DMS53 treated with DMSO at 0.1 percent for 48 hours (cell line): Measurements from ENCODE around the gene MAST4.
"Not testable (repeated sequence)": the region's sequence is repeated elsewhere in the genome, so short reads cannot be mapped to it uniquely, and the experiment has no call there.

Experiments used
- DNase-seq: peaks from one replicate; lab custom pipeline; 2025; ENCODE audit not compliant: unreplicated experiment; lab: John Stamatoyannopoulos, UW

The MAST4 gene

DNA sequence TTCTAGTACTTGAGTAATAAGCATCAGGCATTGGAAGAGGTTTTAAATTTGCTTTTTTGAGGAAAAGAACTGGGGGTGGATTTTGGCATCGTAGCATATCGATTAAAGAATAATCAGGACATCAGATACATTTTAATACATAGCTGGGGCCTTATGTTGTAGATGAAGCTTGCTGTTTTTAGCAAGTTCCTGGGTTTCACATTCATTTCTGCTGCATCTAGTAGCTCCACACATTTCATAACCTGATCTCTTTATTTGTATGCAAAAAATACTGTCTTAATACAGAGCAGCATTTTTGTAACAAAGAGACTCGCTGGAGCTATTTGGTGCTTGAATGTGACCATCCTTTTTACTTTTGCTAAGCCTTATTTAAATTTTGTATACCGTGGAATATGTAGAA lies 571.9 kb downstream of the MAST4 start:
- DNase-seq = no peak

DNA sequence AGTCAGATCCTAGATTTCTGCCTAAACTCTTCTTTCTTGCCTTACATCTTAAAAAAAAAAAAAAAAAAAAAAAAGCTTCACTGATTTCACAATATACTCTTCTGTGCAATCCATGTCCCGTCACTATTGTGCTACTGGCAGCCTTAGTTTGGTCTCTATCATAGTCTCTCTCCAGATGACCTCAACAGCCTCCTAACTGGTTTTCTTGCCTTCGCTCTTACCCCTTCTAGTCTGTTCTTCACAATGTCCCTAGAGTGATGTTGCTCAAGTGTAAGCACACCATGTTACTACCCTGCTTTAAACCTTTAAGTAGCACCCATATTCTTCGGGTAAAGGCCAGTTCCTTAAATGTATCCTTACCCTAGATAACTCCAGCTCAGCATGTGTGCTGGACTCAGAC lies 574.6 kb downstream of the MAST4 start:
- DNase-seq = no peak

DNA sequence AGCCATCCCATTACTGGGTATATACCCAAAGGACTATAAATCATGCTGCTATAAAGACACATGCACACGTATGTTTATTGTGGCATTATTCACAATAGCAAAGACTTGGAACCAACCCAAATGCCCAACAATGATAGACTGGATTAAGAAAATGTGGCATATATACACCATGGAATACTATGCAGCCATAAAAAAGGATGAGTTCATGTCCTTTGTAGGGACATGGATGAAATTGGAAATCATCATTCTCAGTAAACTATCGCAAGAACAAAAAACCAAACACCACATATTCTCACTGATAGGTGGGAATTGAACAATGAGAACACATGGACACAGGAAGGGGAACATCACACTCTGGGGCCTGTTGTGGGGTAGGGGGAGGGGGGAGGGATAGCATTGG lies 577.2 kb downstream of the MAST4 start:
- DNase-seq = not testable (repeated sequence)

DNA sequence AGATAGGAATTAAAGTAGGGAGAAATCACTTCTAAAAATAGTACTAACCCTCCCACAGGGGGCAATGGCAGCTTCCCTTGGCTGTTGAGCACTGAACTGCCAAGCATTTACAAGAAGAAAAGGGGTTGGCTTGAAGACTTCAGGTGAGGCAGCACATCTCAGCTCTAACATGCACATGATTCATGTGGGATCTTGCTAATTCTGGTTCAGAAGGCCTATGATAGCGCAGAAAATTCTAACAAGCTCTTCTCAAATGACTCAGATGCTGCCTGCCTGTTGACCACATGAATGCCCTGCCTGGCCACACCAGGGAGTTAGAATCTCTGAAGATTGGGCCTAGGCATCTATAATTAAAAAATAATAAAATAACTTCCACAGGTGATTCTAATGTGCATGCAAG lies 577.8 kb downstream of the MAST4 start:
- DNase-seq = no peak

DNA sequence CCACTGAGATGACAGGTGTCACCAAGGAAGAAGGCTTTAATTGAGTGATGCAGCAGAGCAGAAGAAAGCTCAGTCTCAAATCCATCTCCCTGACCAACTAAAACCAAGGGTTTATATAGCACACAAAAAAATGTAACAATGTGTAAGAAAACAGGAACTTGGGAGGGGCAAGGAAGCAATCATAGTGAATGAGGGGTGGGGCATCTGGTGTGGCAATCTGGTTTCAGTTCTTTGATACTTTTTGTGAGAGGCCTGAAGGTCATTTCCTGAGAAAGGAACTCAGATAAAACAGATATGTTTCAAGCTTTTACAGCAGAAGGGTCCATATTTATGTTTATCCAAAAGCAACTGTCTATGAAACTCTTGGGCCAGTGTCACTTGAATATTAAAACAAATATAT lies 580.7 kb downstream of the MAST4 start:
- DNase-seq = no peak

DNA sequence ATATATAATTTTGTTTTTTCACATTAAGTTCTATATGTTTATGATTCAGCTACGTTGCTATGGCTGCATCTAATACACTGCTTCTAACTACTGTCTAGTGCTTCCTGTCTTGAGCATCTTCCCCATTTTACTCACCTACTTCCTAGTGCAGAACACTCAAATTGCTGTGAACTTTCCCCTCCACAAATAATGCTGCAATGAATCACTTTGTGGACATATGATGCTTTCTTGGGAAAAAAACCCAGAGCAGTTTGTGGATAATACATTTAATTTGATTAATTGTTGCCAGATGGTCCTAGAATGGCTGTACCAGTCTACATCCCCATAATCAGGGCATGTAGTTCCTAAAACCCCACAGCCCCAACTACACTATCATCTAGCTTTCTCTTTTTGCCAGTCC lies 581.9 kb downstream of the MAST4 start:
- no peak for DNase-seq

DNA sequence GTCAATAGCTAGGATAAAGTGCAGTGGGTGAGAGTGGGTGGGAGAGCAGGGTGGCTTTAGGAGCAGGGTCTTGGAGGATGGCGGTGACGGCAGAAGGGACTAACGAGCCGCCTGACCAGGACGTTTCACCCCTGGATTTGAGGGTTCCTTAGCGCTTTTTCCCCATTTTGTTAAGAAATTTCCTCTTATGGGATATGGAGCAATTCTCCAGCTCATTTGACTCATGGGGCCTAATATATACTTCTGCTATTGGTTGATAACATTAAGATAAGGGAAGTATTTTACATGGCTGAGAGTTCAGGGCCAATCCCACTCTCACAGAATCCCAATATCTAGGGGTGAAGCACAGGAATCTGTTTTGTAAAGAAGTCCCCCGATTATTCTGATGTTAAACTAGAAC lies 582.8 kb downstream of the MAST4 start:
- no peak for DNase-seq

DNA sequence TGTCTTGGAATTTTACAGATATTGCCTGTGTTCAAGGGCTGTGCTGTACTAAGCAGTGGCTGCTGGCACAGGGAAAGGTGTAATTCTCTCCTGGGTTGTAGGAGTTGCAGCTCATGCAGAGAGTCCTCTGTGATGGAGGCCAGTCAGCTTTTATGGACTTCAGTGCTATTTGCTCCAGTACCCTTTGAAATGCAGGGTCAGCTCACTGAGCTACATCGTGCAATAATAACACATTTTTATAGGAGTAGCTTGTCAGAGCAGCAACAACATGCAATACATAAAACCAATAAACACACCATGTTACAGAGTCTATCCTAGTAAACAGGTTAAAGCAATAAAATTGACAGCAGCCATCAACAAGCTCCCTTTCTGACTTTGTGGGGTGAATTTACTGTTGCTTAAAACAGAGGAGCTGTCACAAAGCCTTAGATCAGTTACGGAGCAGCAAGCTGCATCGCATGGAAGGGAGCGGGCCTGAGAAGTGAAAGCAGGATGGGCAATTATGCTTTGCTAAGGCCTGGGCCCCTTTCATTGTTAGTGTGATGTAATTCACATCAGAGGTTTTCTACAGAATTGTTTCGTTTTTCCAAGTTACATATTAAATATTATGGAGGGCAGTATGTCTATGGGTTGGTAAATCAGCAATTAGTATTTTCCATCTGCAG lies 583.6 kb downstream of the MAST4 start:
- no peak for DNase-seq

DNA sequence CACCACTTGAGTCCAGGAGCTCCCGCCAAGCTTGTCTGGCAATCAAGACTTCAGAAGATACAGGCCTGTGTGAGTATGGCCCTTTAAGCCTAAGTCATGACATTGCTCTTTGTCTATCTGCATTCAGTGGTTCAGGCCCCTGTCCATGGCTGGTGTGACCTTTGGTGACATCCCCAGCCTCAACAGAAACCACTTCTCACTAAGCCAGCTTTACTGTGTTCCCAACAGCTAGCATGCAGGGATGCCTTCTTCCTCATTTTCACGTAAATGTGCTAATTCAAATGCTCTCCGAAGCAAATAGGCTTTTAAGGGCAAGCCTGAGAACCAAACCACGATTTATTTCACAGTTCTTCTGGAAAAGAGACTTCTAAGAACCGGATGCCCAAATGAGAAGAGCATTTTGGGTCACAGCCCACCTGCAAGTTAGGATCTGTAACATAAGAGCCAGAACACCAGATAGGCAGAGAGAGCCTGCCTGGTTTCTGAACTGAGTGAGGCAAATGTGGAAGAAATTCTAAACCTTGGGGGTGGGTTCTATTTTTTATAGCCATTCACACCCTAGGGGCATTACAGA lies 585.5 kb downstream of the MAST4 start:
- no peak for DNase-seq

DNA sequence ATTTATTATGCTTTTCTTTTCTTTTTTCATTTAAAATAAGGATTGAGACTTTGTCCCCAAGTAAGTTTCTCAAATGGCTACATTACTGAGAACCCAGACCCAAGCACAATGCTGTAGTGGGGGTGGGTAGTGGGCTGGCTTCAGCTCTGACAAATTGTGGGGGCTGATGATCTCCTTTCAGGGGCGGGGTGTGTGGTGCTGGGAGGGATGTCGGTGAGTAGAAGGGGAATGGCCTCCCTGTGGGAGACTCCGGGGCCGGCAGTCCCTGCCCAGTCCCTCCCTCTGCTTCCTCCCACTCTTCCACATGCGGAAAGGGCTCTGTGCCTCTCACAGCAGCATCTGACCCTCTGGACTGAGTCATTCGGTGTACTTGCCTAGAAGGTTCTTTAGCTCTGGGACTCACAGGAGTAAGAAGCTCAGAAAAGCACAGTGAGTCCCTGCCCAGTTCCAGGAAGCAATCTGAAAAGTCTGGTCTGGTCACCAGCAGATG lies 586.2 kb downstream of the MAST4 start:
- no peak for DNase-seq

DNA sequence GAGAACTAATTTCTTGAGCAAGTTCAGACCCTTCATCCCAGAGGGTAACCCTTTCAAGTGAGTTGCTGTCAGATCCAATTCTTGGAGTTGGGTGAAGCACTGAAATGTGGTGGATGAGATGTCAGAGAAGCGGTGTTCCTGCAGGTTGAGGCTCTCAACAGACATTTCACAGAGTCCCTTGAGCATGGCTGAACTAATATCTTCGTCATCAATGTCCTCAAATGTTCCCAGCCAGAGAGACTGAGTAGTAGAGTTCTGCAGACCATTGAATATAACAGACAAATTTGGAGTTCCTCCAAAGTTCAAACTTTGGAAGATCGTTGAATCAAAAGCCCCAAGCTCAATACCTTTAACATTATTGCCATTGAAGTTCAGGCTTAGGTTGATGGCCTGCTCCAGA lies 587.7 kb downstream of the MAST4 start:
- DNase-seq = no peak

DNA sequence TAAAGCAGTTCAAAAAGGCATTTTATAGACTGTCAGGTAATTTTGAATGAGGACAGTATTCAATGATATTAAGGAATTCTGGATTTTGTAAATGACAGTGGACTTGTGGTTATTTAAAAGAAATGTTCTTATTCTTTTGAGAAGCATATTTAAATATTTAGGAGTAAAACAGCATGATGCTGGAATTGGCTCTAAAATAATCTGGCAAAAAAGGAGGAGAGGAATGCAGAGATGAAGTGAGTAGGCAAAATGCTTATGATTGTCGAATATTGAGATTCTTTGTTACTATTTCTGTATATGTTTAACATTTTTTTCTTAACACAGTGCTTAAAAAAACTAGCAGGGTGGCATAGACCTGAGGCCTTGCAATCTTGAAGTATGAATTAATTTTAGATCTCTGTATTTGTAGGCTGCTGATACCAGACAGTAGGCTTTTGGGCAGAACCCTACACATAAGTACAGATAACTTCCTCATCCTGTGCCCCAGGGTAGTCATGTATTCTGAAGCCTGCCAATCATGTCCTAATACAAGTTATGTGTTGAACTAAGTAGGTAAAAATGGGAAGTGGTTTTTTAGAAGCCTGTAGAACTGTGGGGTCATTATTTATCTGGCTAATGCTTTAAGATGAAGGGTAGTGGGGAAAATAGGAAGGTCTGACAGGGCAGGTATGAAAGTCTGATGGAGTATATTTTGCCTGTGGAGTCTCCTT lies 591.0 kb downstream of the MAST4 start:
- DNase-seq = no peak

DNA sequence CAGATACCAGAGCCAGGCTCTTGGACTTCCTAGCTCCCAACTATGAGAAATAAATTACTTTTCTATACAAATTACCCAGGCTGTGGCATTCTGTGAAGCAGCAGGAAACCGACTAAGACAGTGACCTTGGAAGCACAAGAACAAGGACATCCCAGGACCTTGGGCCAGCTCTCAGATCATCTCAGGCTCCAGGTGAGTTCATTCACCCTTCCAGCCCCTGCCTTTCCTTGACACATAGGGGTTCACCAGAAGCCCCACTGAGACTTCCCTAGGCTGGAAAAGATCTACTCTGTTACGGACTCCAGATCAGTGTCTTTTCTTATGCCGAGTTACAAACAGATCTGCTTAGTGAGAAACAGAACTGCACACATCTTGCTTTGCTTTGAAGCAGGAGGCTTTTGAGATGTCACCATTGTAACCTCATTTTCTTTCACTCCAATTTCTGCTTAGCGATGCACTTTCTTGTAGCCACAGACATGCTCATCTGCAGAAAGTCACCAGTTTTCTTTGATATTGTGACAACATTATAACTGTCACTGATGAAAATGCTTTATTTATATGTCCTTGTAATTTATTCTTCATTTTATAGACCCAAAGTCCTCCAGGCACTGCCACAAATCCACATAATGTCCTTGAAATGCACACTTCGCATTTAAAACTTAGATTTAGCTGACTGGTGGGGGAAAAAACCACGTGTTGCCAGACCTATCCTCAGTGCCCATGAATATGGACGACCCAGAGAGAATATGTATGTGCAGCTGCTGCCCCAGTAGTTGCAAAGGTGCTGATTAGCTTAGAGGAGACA lies 592.3 kb downstream of the MAST4 start:
- no peak for DNase-seq

DNA sequence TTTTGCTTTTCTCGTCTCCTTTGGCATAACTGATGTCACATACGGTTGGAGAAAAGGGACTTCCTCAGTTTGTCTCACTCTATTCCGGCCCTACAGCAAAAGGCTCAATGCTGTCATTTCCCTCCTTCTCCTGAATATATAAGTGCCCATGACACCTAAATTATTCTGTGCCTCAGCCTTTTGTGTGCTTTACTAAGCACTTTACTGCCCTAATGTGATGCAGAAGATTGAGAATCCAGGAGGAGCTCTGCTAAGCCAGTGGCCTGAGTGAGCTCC lies 592.8 kb downstream of the MAST4 start:
- DNase-seq = no peak

DNA sequence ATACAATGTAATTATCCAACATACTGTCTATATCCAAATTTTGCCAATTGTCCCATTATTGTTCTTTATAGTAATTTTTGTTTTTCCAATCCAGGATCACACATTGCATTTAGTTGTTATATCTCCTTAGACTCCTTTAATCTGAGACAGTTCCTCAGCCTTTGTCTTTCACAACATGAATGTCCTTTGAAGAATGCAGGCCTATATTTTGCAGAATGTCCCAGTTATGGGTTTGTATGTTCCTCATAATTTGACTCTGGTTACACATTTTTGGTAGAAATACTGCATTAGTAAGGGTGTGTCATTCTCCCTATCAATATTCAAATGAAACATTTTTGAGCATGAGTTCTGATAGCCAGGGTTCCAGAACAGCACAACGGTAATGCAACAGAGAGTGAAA lies 593.7 kb downstream of the MAST4 start:
- no peak for DNase-seq

DNA sequence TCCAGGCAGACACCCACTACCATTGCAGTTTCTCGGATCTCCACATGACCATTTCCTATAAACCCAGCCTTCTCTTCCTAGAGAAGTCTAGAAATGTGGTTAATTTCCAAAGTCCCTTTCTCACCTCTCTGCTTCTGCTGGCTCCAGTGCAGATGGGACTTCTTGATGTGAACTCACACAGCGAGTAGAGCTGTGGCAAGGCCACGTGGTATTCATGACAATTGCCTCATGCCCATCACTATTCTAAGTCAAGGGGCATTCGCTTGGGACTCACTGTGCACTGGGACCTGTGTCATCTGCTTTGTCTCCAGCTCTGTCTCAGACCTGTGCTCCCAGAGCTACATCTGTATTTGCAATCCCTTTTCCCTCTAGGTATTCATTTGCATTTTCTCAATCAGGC lies 594.2 kb downstream of the MAST4 start:
- DNase-seq = no peak

DNA sequence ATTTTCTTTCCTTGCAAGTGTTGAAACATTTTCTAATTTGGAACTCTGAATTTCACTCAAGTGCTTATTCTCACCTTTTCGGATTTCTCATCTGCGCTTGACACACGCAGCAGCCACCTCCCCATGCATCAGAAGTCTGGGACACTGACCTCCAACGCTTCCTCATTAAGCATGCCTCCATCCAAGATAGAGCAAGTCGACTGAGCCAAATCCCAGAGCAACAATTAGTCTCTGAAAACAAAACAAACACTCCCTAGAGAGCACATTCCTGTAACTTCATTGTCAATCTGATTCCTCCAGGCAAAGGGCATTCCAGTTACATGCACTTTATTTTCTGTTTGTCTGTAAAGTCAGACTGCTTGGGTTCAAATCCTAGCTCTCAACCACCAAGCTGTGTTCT lies 594.7 kb downstream of the MAST4 start:
- no peak for DNase-seq

DNA sequence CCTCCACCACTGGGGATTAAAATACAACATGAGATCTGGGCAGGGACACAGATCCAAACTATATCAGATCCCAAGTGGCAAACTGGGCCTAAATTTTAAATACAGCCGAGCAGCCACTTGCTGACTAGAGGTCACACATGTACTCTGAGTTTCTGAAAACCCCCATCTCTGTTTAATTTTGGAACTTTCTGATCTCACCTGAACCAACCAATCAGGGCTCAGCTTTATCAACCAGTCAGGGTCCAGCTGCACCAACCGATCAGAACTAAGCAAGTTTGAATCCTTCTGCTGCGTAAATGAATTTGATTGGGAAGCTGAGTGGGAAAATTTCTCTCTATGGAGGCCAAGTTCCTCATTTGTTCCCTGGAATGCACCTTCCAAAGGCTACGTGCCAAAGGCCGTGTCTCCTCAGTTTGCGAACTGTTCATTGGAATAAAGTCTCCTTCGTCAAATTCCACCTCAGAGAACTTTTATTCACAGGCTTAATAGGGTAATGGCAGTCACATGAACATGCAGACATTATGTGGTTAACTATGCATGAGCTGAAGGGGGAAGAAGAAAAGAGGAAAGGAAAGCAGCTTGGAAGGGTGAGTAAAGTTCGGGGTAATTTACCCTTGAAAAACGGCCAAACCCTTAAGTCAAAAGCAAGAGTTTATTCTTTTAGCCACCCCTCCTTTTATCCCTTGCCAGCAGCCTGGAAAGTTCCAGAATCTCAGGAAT lies 596.7 kb downstream of the MAST4 start:
- no peak for DNase-seq

DNA sequence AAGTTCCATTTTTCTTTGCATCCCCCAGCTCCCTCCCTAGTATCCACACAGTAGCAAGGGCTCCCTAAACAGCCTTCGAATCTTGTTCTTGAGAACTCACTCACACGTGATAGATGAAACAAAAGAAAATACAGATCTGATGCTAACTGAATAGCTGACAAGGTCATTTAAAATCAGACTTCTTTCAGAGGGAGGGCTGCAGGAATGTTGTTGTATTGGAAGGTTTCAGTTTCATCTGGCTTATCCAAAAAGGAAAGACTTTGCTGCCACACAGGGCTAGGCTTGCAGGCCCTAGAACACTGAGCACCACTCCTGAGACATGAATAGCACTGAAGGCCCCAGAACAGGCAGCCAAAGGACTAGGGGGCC lies 597.2 kb downstream of the MAST4 start:
- no peak for DNase-seq

DNA sequence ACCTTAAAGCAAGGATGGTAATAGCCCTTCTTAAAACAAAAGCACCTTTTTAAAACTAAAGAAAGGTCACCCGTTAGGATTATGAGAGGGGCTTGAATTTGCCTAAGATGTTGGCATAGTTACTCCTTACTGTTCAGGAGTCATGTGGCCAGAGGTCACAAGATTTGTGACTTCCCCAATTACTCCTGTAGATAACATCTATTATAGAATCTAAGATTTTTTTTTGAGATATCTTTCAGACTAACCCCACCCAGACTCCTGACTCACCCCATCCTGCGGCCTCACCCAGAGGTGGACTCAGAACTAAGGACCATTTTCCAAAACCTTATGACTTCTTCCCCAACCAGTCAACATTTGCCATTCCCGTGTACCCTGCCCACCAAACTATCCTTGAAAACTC lies 598.0 kb downstream of the MAST4 start:
- DNase-seq = no peak
